K562 (cell line): ENCODE measurements around the gene PEDS1. TPM values are rescaled to one million over a fixed set of nuclear protein-coding genes. Genes with fewer than 3 reads are reported as not detected.
A peak's percentile ranks its signal among the peaks of the same experiment; 100 is the strongest.

Experiments
- ATAC-seq: fragments of 200-7000 bp; cut with Tn5 transposase; 3 replicates; pipeline ENCODE4 v1.9.1; 2020; ENCODE audit warnings: moderate library complexity
- BruUV-seq: library from RNA; stranded (reverse); fragments of 400-500 nt; replicated peaks from 2 replicates; lab custom pipeline; 2021; lab: Mats Ljungman, UMichigan
- CTCF ChIA-PET: fragments of 300-600 bp; formaldehyde crosslinking; extraction: SDS; loops from one replicate; lab custom pipeline; 2021; ENCODE audit warnings: low intra/inter-chr PET ratio; lab: Yijun Ruan, JAX
- POLR2A ChIA-PET: fragments of 300-600, 350-650 bp; sonication (Branson Sonifier 250); formaldehyde crosslinking; extraction: SDS; loops from one replicate; lab custom pipeline; 2021; ENCODE audit warnings: antibody characterized with exemption, inconsistent platforms; lab: Yijun Ruan, JAX
- DNase-seq, 4 experiments: peaks; one replicate each; pipeline versions ENCODE4 v3.0.0 to v3.0.0-alpha.2; 2011 to 2018; ENCODE audit warnings: low spot score in 3 of 4, mixed read lengths in 3 of 4; ENCODE audit errors: extremely low read depth in 1 of 4
- FAIRE-seq: peaks from 2 replicates; lab custom pipeline; 2011; peaks lifted over from hg19 to GRCh38; lab: Jason Lieb, UNC
- H2AFZ ChIP-seq: 2 replicates; pipeline ENCODE4 v1.6.0; 2011; ENCODE audit warnings: low read depth, low read length, control low read depth, inconsistent platforms
- H3K27ac ChIP-seq: fragments of 200-600 bp; 3 replicates; pipeline ENCODE4 v1.8.0; 2011; ENCODE audit warnings: low read depth, mild to moderate bottlenecking, control low read depth, inconsistent platforms, low read length, moderate library complexity, mixed read lengths; ENCODE audit errors: extremely low read depth
- H3K27me3 ChIP-seq, 2 experiments: fragments of 300-600 bp in 1 of 2; 2 replicates in 1 of 2; 3 replicates in 1 of 2; pipeline versions ENCODE4 v1.6.0 to v1.8.0; 2011; ENCODE audit warnings: inconsistent platforms in 2 of 2, low read length in 2 of 2, mild to moderate bottlenecking in 1 of 2, mixed read lengths in 1 of 2, moderate library complexity in 1 of 2; ENCODE audit not compliant: control insufficient read depth in 2 of 2, insufficient read depth in 2 of 2
- H3K36me3 ChIP-seq: fragments of 300-600 bp; 3 replicates; pipeline ENCODE4 v1.8.0; 2011; ENCODE audit warnings: mild to moderate bottlenecking, low read length, inconsistent platforms; ENCODE audit not compliant: control insufficient read depth, insufficient read depth
- H3K4me1 ChIP-seq, 2 experiments: fragments of 200-600 bp in 1 of 2; replicated peaks in 1 of 2; 2 replicates in 1 of 2; 3 replicates in 1 of 2; pipeline versions ENCODE4 v1.5.1 to v1.8.0; 2011; ENCODE audit warnings: inconsistent platforms in 2 of 2, low read length in 2 of 2, mild to moderate bottlenecking in 1 of 2, mixed read lengths in 1 of 2, moderate library complexity in 1 of 2; ENCODE audit not compliant: control insufficient read depth in 2 of 2, insufficient read depth in 2 of 2
- H3K4me2 ChIP-seq: 2 replicates; pipeline ENCODE4 v1.6.1; 2011; ENCODE audit warnings: low read length, control low read depth, inconsistent platforms, mixed read lengths; ENCODE audit not compliant: insufficient read depth
- H3K4me3 ChIP-seq: fragments of 200-600 bp; sonication (generic), shearing (Covaris generic); 2 replicates; pipeline ENCODE4 v1.5.1; 2016; ENCODE audit warnings: control low read depth, inconsistent platforms
- H3K79me2 ChIP-seq: fragments of 200-600 bp; 3 replicates; pipeline ENCODE4 v1.8.0; 2011; ENCODE audit warnings: low read length, inconsistent platforms; ENCODE audit not compliant: control insufficient read depth, insufficient read depth
- H3K9ac ChIP-seq, 2 experiments: 2 replicates each; pipeline versions ENCODE4 v1.6.0 to v1.6.1; 2011; ENCODE audit warnings: low read depth in 2 of 2, low read length in 2 of 2, control low read depth in 1 of 2, inconsistent platforms in 1 of 2, mild to moderate bottlenecking in 1 of 2, mixed read lengths in 1 of 2; ENCODE audit not compliant: insufficient read depth in 1 of 2
- H3K9me1 ChIP-seq: one replicate; pipeline ENCODE4 v1.6.0; 2011; ENCODE audit warnings: inconsistent platforms, mild to moderate bottlenecking, low read length, moderate library complexity; ENCODE audit not compliant: control insufficient read depth, insufficient read depth
- H3K9me3 ChIP-seq: replicated peaks from 2 replicates; pipeline ENCODE4 v1.5.1; 2011; ENCODE audit warnings: low read depth, low read length, inconsistent platforms; ENCODE audit not compliant: control insufficient read depth, insufficient read depth
- H4K20me1 ChIP-seq: replicated peaks from 2 replicates; pipeline ENCODE4 v1.6.1; 2011; ENCODE audit warnings: low read length, inconsistent platforms, mixed read lengths; ENCODE audit not compliant: control insufficient read depth, insufficient read depth
- ATF1 ChIP-seq, 2 experiments: fragments of 450-650 bp in 1 of 2; IDR thresholded peaks; 2 replicates each; pipeline ENCODE4 v1.6.1; 2016; ENCODE audit warnings: missing compliant biosample characterization in 1 of 2, missing genetic modification characterization in 1 of 2
- BRF1 ChIP-seq: IDR thresholded peaks from 3 replicates; pipeline ENCODE4 v1.6.1; 2011; ENCODE audit warnings: borderline replicate concordance, mild to moderate bottlenecking; ENCODE audit not compliant: insufficient read length; ENCODE audit errors: extremely low read depth
- FOS ChIP-seq: IDR thresholded peaks from 3 replicates; pipeline ENCODE4 v1.6.1; 2011; ENCODE audit not compliant: insufficient read length; ENCODE audit errors: extremely low read depth
- FOXM1 ChIP-seq, 2 experiments: fragments of 450-650 bp in 1 of 2; sonication (generic) in 1 of 2; formaldehyde crosslinking in 1 of 2; IDR thresholded peaks; 2 replicates each; pipeline versions ENCODE4 v1.6.1 to v1.9.0; 2017 to 2022; ENCODE audit warnings: low read depth in 2 of 2, mild to moderate bottlenecking in 2 of 2, missing genetic modification reagents in 1 of 2, moderate library complexity in 1 of 2
- HDGF ChIP-seq: fragments of 450-650 bp; IDR thresholded peaks from 2 replicates; pipeline ENCODE4 v1.6.1; 2016
- KDM1A ChIP-seq, 2 experiments: fragments of 450-650 bp; IDR thresholded peaks; 2 replicates each; pipeline ENCODE4 v1.6.1; 2016; ENCODE audit warnings: mild to moderate bottlenecking in 2 of 2
- KLF6 ChIP-seq: fragments of 250-450 bp; sonication (Bioruptor Pico); IDR thresholded peaks from 2 replicates; pipeline ENCODE4 v1.4.0; 2020; ENCODE audit warnings: mild to moderate bottlenecking, moderate library complexity, borderline replicate concordance
- MECOM ChIP-seq: fragments of 250-450 bp; sonication (Bioruptor Pico); IDR thresholded peaks from 2 replicates; pipeline ENCODE4 v1.8.0; 2022; ENCODE audit warnings: inconsistent platforms
- NFE2L1 ChIP-seq: fragments of 450-650 bp; IDR thresholded peaks from 2 replicates; pipeline ENCODE4 v1.6.1; 2016; ENCODE audit warnings: missing genetic modification characterization, low read depth, mild to moderate bottlenecking, missing compliant biosample characterization, moderate library complexity, borderline replicate concordance
- TFAM ChIP-seq: fragments of 250-450 bp; sonication (Bioruptor Pico); conservative IDR thresholded peaks from 2 replicates; pipeline ENCODE4 v1.5.0; 2021; ENCODE audit warnings: mild to moderate bottlenecking, moderate library complexity
- TGIF2 ChIP-seq: sonication (generic); formaldehyde crosslinking; IDR thresholded peaks from 2 replicates; pipeline ENCODE4 v1.8.1; 2022; ENCODE audit warnings: mild to moderate bottlenecking, missing genetic modification reagents, moderate library complexity
- XRCC4 ChIP-seq: IDR thresholded peaks from one replicate; pipeline ENCODE4 v1.6.1; 2011; ENCODE audit not compliant: insufficient read depth, insufficient read length; ENCODE audit errors: extremely low read depth
- ZKSCAN8 ChIP-seq: fragments of 200-800 bp; sonication (Bioruptor generic); IDR thresholded peaks from 2 replicates; pipeline ENCODE4 v1.6.1; 2016; ENCODE audit warnings: missing genetic modification characterization, missing compliant biosample characterization
- ZNF3 ChIP-seq: fragments of 250-450 bp; sonication (Bioruptor Pico); IDR thresholded peaks from 2 replicates; pipeline ENCODE4 v1.5.0; 2021; ENCODE audit warnings: mild to moderate bottlenecking, moderate library complexity
- ZNF583 ChIP-seq: fragments of 250-450 bp; sonication (Bioruptor Pico); IDR thresholded peaks from 2 replicates; pipeline ENCODE4 v1.4.0; 2020
- ZNF668 ChIP-seq: fragments of 250-450 bp; sonication (Bioruptor Pico); IDR thresholded peaks from 2 replicates; pipeline ENCODE4 v1.8.0; 2022; ENCODE audit warnings: mild to moderate bottlenecking, inconsistent platforms
- WGBS: fragments of 100-300 bp; shearing (Covaris generic); methylation state at CpG from one replicate; pipeline ENCODE4 v1.1.6; 2016; ENCODE audit warnings: low coverage, mixed read lengths; ENCODE audit not compliant: insufficient coverage; ENCODE audit errors: missing lambda C conversion rate; 5-methylcytosine and 5-hydroxymethylcytosine counted together
- in situ Hi-C: fragments of 300-500 bp; cut with MboI; formaldehyde crosslinking; loops from 4 replicates; pipeline ENCODE4 v1.15.0; 2018; ENCODE audit warnings: inconsistent platforms, mixed read lengths
- intact Hi-C: fragments of 100-400 bp; cut with micrococcal nuclease; formaldehyde crosslinking; loops from 2 replicates; pipeline ENCODE4 v1.14.2; 2022
- polyA plus RNA-seq, 8 experiments: library from polyadenylated mRNA; depleted of rRNA in 4 of 8; stranded (reverse) in 5 of 8; unstranded in 3 of 8; fragments of >200 nt; fragmentation: Nextera tagmentation in 2 of 8; fragmentation: Illumina TruSeq in 1 of 8; extraction: Ambion mirVana in 2 of 8; extraction: Trizol in 1 of 8; gene quantifications; 2 replicates each; pipeline versions ENCODE4 v1.2.1 to v1.2.3, GENCODE V29; 2011 to 2014; ENCODE audit warnings: inconsistent platforms in 1 of 8, missing spikeins in 1 of 8
- total RNA-seq, 7 experiments: library from RNA; depleted of rRNA in 6 of 7; stranded (reverse); fragments of >200 nt in 6 of 7; fragmentation: Illumina TruSeq in 2 of 7; extraction: Trizol in 2 of 7; gene quantifications; 2 replicates each; pipeline versions ENCODE4 v1.2.1 to v1.2.3, GENCODE V29; 2011 to 2021; ENCODE audit warnings: low replicate concordance in 1 of 7
- TF ChIP-seq, protein P1 (sequence below): fragments of 150-350 bp; conservative IDR thresholded peaks from 2 replicates; pipeline ENCODE4 v1.6.1; 2014; ENCODE audit warnings: low read length

The PEDS1 gene
- total and polyA plus RNA-seq, 9 of the 15 experiments (the other 6 are each of a cell fraction or from before 2014, with no cell fraction given), result 2.9 to 38.5 (median 24.2) TPM

GRCh38 chr20:50113420-50114224 lies 39.9 kb downstream of the PEDS1 start:
- ChIA-PET POLR2A (interaction anchor here (0.5 to 5.5 kb wide), 4 partner anchors 9 to 570 kb away, joined by 4 to 51 read pairs (median 4); no protein-coding TSS in a partner anchor), CTCF (no interaction called here)
- Histone ChIP-seq H3K27ac (peak overlapping the region; percentile 92), H3K9me3 (no peaks in the 10 kb centered on the region), H4K20me1 (peaks cover 35% of the 10 kb centered on the region), H3K4me3 (peak overlapping the region; percentile 100), H3K9me1 (peaks cover 7% of the 10 kb centered on the region), H3K27me3 (no peaks in the 10 kb centered on the region), H3K36me3 (peaks cover 23% of the 10 kb centered on the region), H3K4me2 (peak overlapping the region; percentile 98), H3K9ac (peak overlapping the region; percentile 85 to 97; a peak in 3 of 4 replicates), H3K4me1 (peaks cover 23 to 51% of the 10 kb centered on the region in 2 experiments), H3K79me2 (peaks cover 63% of the 10 kb centered on the region), H2AFZ (peak overlapping the region; percentile 91)
- WGBS, result 4% methylated on average over 11 of the region's 11 CpGs
- FAIRE-seq (no peak), DNase-seq (no peak), ATAC-seq (no peak)
- BruUV-seq, result TSS peak; percentile 71
- intact Hi-C loops, result loop anchor here (2.0 to 5.0 kb wide), 2 partner anchors 39 to 54 kb away; partner anchors contain the start of gene PEDS1
- in situ Hi-C loops, result no loop called here
- TF ChIP-seq KLF6 (no peak), HDGF (no peak), ATF1 (CRISPR knock-in tag; IDR thresholded peaks at IDR 0.05) (no peak), ATF1 (tag; IDR thresholded peaks at IDR 0.05) (no peak), FOXM1 (IDR thresholded peaks at IDR 0.05; ENCODE audit: low read depth) (0 out of 2 replicates have a peak, but pooled peaks have one; percentile 10), FOXM1 (CRISPR knock-in tag; IDR thresholded peaks at IDR 0.05; ENCODE audit: low read depth) (no peak), TGIF2 (CRISPR knock-in tag) (no peak), MECOM (CRISPR knock-in tag) (no peak), NFE2L1 (tag) (no peak), TFAM (CRISPR knock-in tag) (no peak), BRF1 (no peak), ZNF668 (CRISPR knock-in tag) (no peak), ZNF3 (no peak), KDM1A (IDR thresholded peaks at IDR 0.05) (peak; percentile 61 to 75; a peak in 3 of 4 replicates), FOS (no peak), ZKSCAN8 (CRISPR knock-in tag) (peak; percentile 97), ZNF583 (CRISPR knock-in tag) (no peak), XRCC4 (no peak)
- TF ChIP-seq, protein P1, sequence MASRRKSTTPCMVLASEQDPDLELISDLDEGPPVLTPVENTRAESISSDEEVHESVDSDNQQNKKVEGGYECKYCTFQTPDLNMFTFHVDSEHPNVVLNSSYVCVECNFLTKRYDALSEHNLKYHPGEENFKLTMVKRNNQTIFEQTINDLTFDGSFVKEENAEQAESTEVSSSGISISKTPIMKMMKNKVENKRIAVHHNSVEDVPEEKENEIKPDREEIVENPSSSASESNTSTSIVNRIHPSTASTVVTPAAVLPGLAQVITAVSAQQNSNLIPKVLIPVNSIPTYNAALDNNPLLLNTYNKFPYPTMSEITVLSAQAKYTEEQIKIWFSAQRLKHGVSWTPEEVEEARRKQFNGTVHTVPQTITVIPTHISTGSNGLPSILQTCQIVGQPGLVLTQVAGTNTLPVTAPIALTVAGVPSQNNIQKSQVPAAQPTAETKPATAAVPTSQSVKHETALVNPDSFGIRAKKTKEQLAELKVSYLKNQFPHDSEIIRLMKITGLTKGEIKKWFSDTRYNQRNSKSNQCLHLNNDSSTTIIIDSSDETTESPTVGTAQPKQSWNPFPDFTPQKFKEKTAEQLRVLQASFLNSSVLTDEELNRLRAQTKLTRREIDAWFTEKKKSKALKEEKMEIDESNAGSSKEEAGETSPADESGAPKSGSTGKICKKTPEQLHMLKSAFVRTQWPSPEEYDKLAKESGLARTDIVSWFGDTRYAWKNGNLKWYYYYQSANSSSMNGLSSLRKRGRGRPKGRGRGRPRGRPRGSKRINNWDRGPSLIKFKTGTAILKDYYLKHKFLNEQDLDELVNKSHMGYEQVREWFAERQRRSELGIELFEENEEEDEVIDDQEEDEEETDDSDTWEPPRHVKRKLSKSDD, result no peak
